Hepatocyte (in vitro differentiated cells): ENCODE measurements around the gene NBAS. TPM values are rescaled to one million over a fixed set of nuclear protein-coding genes. Genes with fewer than 3 reads are reported as not detected.
A peak's percentile ranks its signal among the peaks of the same experiment; 100 is the strongest.

ENCODE experiments used
- DNase-seq: peaks from one replicate; pipeline ENCODE4 v3.0.0-alpha.2; 2016; ENCODE audit warnings: low spot score
- H2AFZ ChIP-seq: fragments of 200-600 bp; sonication (generic); 2 replicates; pipeline ENCODE4 v1.6.0; 2016; ENCODE audit warnings: antibody characterized with exemption, mild to moderate bottlenecking
- H3K27ac ChIP-seq: fragments of 200-600 bp; sonication (generic); 2 replicates; pipeline ENCODE4 v1.5.1; 2016; ENCODE audit warnings: mild to moderate bottlenecking
- H3K27me3 ChIP-seq: fragments of 200-600 bp; sonication (generic); 2 replicates; pipeline ENCODE4 v1.6.1; 2016
- H3K36me3 ChIP-seq: fragments of 200-600 bp; sonication (generic); replicated peaks from 2 replicates; pipeline ENCODE4 v1.5.1; 2016; ENCODE audit warnings: low read depth; ENCODE audit not compliant: insufficient read depth
- H3K4me1 ChIP-seq: fragments of 200-600 bp; sonication (generic); 2 replicates; pipeline ENCODE4 v1.5.1; 2016; ENCODE audit warnings: mild to moderate bottlenecking, moderate library complexity; ENCODE audit not compliant: insufficient read depth
- H3K4me2 ChIP-seq: fragments of 200-600 bp; sonication (generic); 2 replicates; pipeline ENCODE4 v1.6.0; 2016
- H3K4me3 ChIP-seq: fragments of 200-600 bp; sonication (generic); 2 replicates; pipeline ENCODE4 v1.5.1; 2016; ENCODE audit warnings: mild to moderate bottlenecking
- H3K79me2 ChIP-seq: fragments of 200-600 bp; sonication (generic); 2 replicates; pipeline ENCODE4 v1.6.0; 2017; ENCODE audit warnings: mild to moderate bottlenecking
- H3K9me2 ChIP-seq: fragments of 200-600 bp; sonication (generic); replicated peaks from 2 replicates; pipeline ENCODE4 v1.6.0; 2017; ENCODE audit warnings: mild to moderate bottlenecking; ENCODE audit not compliant: insufficient read depth
- H3K9me3 ChIP-seq: fragments of 200-600 bp; sonication (generic); 2 replicates; pipeline ENCODE4 v1.5.1; 2016; ENCODE audit warnings: low read depth, mild to moderate bottlenecking
- H4K20me1 ChIP-seq: fragments of 200-600 bp; sonication (generic); 2 replicates; pipeline ENCODE4 v1.6.0; 2016; ENCODE audit warnings: mild to moderate bottlenecking; ENCODE audit not compliant: insufficient read depth, poor library complexity, severe bottlenecking
- EZH2 ChIP-seq: fragments of 200-600 bp; sonication (generic); IDR thresholded peaks from 2 replicates; pipeline ENCODE4 v1.6.1; 2016; ENCODE audit warnings: antibody characterized with exemption, mild to moderate bottlenecking, borderline replicate concordance
- EZH2phosphoT487 ChIP-seq: fragments of 200-600 bp; sonication (generic); IDR thresholded peaks from one replicate; pipeline ENCODE4 v1.6.1; 2018; ENCODE audit warnings: antibody characterized with exemption, mild to moderate bottlenecking, low read depth, moderate library complexity; ENCODE audit not compliant: unreplicated experiment, severe bottlenecking
- WGBS: methylation state at CpG from one replicate; pipeline ENCODE4 v1.1.6; 2016; ENCODE audit warnings: low lambda C conversion rate; ENCODE audit errors: missing lambda C conversion rate; 5-methylcytosine and 5-hydroxymethylcytosine counted together
- polyA plus RNA-seq: library from polyadenylated mRNA; unstranded; fragments of >200 nt; fragmentation: Nextera tagmentation; extraction: Ambion mirVana; gene quantifications from 2 replicates; pipeline ENCODE4 v1.2.1, GENCODE V29; 2016
- total RNA-seq: library from RNA; depleted of rRNA; stranded (reverse); fragments of >200 nt; gene quantifications from 2 replicates; pipeline ENCODE4 v1.2.3, GENCODE V29; 2014
- TF ChIP-seq, protein P1 (sequence below): fragments of 200-600 bp; sonication (generic); IDR thresholded peaks from 2 replicates; pipeline ENCODE4 v1.5.1; 2016; ENCODE audit warnings: antibody characterized with exemption, mild to moderate bottlenecking; ENCODE audit not compliant: poor library complexity

NBAS gene
- total and polyA plus RNA-seq, 2 experiments from 2014 or later, result 20.8 to 47.2 TPM

GRCh38 chr2:15577071-15577735, 16.1 kb upstream of the NBAS start:
- no peaks in the 10 kb centered on the region for H3K27me3 ChIP-seq
- H3K27ac ChIP-seq, result no peak overlapping the region
- no peaks in the 10 kb centered on the region for H4K20me1 ChIP-seq
- 23% methylated on average over 7 of the region's 7 CpGs for WGBS
- H3K36me3 ChIP-seq, result no peaks in the 10 kb centered on the region
- no peak overlapping the region for H2AFZ ChIP-seq
- no peaks in the 10 kb centered on the region for H3K79me2 ChIP-seq
- H3K9me2 ChIP-seq, result no peaks in the 10 kb centered on the region
- TF ChIP-seq EZH2phosphoT487, result no peak
- TF ChIP-seq, protein P1, sequence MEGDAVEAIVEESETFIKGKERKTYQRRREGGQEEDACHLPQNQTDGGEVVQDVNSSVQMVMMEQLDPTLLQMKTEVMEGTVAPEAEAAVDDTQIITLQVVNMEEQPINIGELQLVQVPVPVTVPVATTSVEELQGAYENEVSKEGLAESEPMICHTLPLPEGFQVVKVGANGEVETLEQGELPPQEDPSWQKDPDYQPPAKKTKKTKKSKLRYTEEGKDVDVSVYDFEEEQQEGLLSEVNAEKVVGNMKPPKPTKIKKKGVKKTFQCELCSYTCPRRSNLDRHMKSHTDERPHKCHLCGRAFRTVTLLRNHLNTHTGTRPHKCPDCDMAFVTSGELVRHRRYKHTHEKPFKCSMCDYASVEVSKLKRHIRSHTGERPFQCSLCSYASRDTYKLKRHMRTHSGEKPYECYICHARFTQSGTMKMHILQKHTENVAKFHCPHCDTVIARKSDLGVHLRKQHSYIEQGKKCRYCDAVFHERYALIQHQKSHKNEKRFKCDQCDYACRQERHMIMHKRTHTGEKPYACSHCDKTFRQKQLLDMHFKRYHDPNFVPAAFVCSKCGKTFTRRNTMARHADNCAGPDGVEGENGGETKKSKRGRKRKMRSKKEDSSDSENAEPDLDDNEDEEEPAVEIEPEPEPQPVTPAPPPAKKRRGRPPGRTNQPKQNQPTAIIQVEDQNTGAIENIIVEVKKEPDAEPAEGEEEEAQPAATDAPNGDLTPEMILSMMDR, result peak; percentile 78
- no peaks in the 10 kb centered on the region for H3K4me1 ChIP-seq
- no peaks in the 10 kb centered on the region for H3K9me3 ChIP-seq
- no peak overlapping the region for H3K4me2 ChIP-seq
- DNase-seq, result peak; percentile 94
- H3K4me3 ChIP-seq, result no peak overlapping the region

DNA sequence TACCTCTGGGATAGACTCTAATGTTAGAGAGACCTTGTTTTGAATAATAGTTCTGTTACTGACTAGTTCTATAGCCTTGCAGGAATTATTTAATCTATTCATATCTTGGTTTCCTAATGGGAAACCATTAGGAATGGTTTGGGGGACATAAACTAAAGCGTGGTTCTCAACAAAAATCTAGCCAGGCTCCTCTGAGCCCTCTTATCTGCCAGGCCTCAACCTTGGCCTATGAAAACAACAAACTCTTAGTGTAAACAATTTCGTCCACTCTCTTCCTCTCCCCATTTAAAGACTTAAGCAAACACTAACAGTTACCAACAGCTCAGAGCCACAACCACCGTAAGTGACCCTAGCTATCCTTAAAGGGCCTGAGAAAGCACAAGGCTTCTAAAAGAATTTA, 10.6 kb upstream of the NBAS start:
- no peaks in the 10 kb centered on the region for H4K20me1 ChIP-seq
- WGBS, result 40% methylated on average over 3 of the region's 3 CpGs
- peak overlapping the region; percentile 6 for H2AFZ ChIP-seq
- no peak overlapping the region for H3K4me2 ChIP-seq
- H3K4me3 ChIP-seq, result no peak overlapping the region
- H3K27me3 ChIP-seq, result no peaks in the 10 kb centered on the region
- TF ChIP-seq, protein P1, result no peak
- no peak for TF ChIP-seq EZH2phosphoT487
- TF ChIP-seq EZH2, result no peak
- no peaks in the 10 kb centered on the region for H3K79me2 ChIP-seq
- no peaks in the 10 kb centered on the region for H3K9me2 ChIP-seq
- H3K27ac ChIP-seq, result no peak overlapping the region
- no peaks in the 10 kb centered on the region for H3K36me3 ChIP-seq
- no peaks in the 10 kb centered on the region for H3K9me3 ChIP-seq
- no peak for DNase-seq
- no peaks in the 10 kb centered on the region for H3K4me1 ChIP-seq

DNA sequence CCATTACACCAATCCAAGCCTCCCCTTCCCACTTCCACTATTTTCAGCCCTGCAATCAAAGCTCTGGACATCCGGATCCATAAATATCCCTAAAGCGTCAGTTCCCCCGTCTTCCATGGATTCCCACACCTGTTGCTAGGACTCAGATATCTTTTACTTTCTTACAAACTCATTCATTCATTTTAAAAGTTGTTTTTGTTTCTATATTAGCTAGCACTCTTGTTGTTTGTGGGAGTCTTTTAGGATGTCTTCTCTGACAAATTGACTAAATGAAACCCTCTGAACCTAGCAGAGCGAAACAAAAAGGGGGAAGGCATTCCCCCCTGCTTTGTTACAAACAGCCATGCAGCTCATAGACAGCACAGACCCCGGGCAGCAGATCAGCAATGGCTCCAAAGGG, 9.0 kb upstream of the NBAS start:
- H3K79me2 ChIP-seq, result no peaks in the 10 kb centered on the region
- no peak overlapping the region for H3K4me3 ChIP-seq
- no peaks in the 10 kb centered on the region for H3K9me2 ChIP-seq
- H3K9me3 ChIP-seq, result no peaks in the 10 kb centered on the region
- H3K27me3 ChIP-seq, result no peaks in the 10 kb centered on the region
- H2AFZ ChIP-seq, result no peak overlapping the region
- no peak for DNase-seq
- no peak overlapping the region for H3K27ac ChIP-seq
- H4K20me1 ChIP-seq, result no peaks in the 10 kb centered on the region
- no peak overlapping the region for H3K4me2 ChIP-seq
- H3K36me3 ChIP-seq, result no peaks in the 10 kb centered on the region
- WGBS, result 83% methylated on average over 5 of the region's 5 CpGs
- TF ChIP-seq EZH2phosphoT487 (no peak), EZH2 (no peak)
- TF ChIP-seq, protein P1, result no peak
- no peaks in the 10 kb centered on the region for H3K4me1 ChIP-seq
